ENCODE results near the gene HHATL.

Gene HHATL

GRCh38 chr3:42730706-42731420, 28.3 kb upstream of the HHATL start:
- TF ChIP-seq ZBTB7A (IDR thresholded peaks at IDR 0.05; ENCODE audit: low read depth) (no peak), CEBPB (IDR thresholded peaks at IDR 0.05) (no peak), USF1 (IDR thresholded peaks at IDR 0.05) (no peak), EP300 (IDR thresholded peaks at IDR 0.05; ENCODE audit: borderline replicate concordance) (no peak), TCF12 (IDR thresholded peaks at IDR 0.05; ENCODE audit: low read depth) (no peak), TAF1 (IDR thresholded peaks at IDR 0.05; ENCODE audit: low read depth) (no peak), NFIC (IDR thresholded peaks at IDR 0.05) (no peak), MAX (IDR thresholded peaks at IDR 0.05) (no peak), EGR1 (IDR thresholded peaks at IDR 0.05) (no peak), YY1 (IDR thresholded peaks at IDR 0.05; ENCODE audit: low read depth) (no peak), CREB1 (IDR thresholded peaks at IDR 0.05; ENCODE audit: low read depth) (no peak), FOXM1 (IDR thresholded peaks at IDR 0.05; ENCODE audit: borderline replicate concordance, low read depth) (no peak), REST (IDR thresholded peaks at IDR 0.05; ENCODE audit: low read depth) (no peak), TEAD4 (IDR thresholded peaks at IDR 0.05) (no peak), RAD21 (IDR thresholded peaks at IDR 0.05; ENCODE audit: low read depth) (no peak)

GRCh38 chr3:42730294-42730693, 27.7 kb upstream of the HHATL start:
- TF ChIP-seq CEBPB (IDR thresholded peaks at IDR 0.05) (no peak), TAF1 (IDR thresholded peaks at IDR 0.05; ENCODE audit: low read depth) (no peak), MAX (IDR thresholded peaks at IDR 0.05) (no peak), USF1 (IDR thresholded peaks at IDR 0.05) (no peak), ZBTB7A (IDR thresholded peaks at IDR 0.05; ENCODE audit: low read depth) (no peak), EGR1 (IDR thresholded peaks at IDR 0.05) (no peak), REST (IDR thresholded peaks at IDR 0.05; ENCODE audit: low read depth) (no peak), NFIC (IDR thresholded peaks at IDR 0.05) (no peak), CREB1 (IDR thresholded peaks at IDR 0.05; ENCODE audit: low read depth) (no peak), FOXM1 (IDR thresholded peaks at IDR 0.05; ENCODE audit: borderline replicate concordance, low read depth) (no peak), TEAD4 (IDR thresholded peaks at IDR 0.05) (no peak), YY1 (IDR thresholded peaks at IDR 0.05; ENCODE audit: low read depth) (no peak), EP300 (IDR thresholded peaks at IDR 0.05; ENCODE audit: borderline replicate concordance) (no peak), TCF12 (IDR thresholded peaks at IDR 0.05; ENCODE audit: low read depth) (no peak), RAD21 (IDR thresholded peaks at IDR 0.05; ENCODE audit: low read depth) (no peak)

- no peak for TF ChIP-seq TEAD4 (IDR thresholded peaks at IDR 0.05)
- no peak for TF ChIP-seq CEBPB (IDR thresholded peaks at IDR 0.05)
- no peak for TF ChIP-seq RAD21 (IDR thresholded peaks at IDR 0.05; ENCODE audit: low read depth)
- TF ChIP-seq TCF12 (IDR thresholded peaks at IDR 0.05; ENCODE audit: low read depth) = no peak
- no peak for TF ChIP-seq USF1 (IDR thresholded peaks at IDR 0.05)
- TF ChIP-seq CREB1 (IDR thresholded peaks at IDR 0.05; ENCODE audit: low read depth) = no peak
Observed at GRCh38 chr3:42729404-42730145, 27.0 kb upstream of the HHATL start.

- TF ChIP-seq CREB1 (IDR thresholded peaks at IDR 0.05; ENCODE audit: low read depth) = no peak
- TF ChIP-seq USF1 (IDR thresholded peaks at IDR 0.05) = no peak
- TF ChIP-seq NFIC (IDR thresholded peaks at IDR 0.05) = no peak
- TF ChIP-seq MAX (IDR thresholded peaks at IDR 0.05) = no peak
- no peak for TF ChIP-seq ZBTB7A (IDR thresholded peaks at IDR 0.05; ENCODE audit: low read depth)
- TF ChIP-seq RAD21 (IDR thresholded peaks at IDR 0.05; ENCODE audit: low read depth) = no peak
- TF ChIP-seq EP300 (IDR thresholded peaks at IDR 0.05; ENCODE audit: borderline replicate concordance) = no peak
- no peak for TF ChIP-seq TAF1 (IDR thresholded peaks at IDR 0.05; ENCODE audit: low read depth)
- no peak for TF ChIP-seq TCF12 (IDR thresholded peaks at IDR 0.05; ENCODE audit: low read depth)
- no peak for TF ChIP-seq FOXM1 (IDR thresholded peaks at IDR 0.05; ENCODE audit: borderline replicate concordance, low read depth)
- TF ChIP-seq EGR1 (IDR thresholded peaks at IDR 0.05) = no peak
Observed at GRCh38 chr3:42728668-42729364, 26.2 kb upstream of the HHATL start.

All from Ishikawa (cell line).